Activated CD4-positive, alpha-beta T cell treated with anti-CD3 and anti-CD28 coated beads, Interleukin-2, amount 10 ng/mL, durations not matched to agents 24 days and 14 days (primary cell): Measurements from ENCODE around the gene TBC1D8B. TPM values are rescaled to one million over a fixed set of nuclear protein-coding genes. Genes with fewer than 3 reads are reported as not detected.
"Not testable (repeated sequence)": the region's sequence is repeated elsewhere in the genome, so short reads cannot be mapped to it uniquely, and the experiment has no call there.

Experiments used
- DNase-seq: peaks from one replicate; pipeline ENCODE4 v3.0.0; 2022
- H3K27ac Mint-ChIP-seq: one replicate; pipeline ENCODE4 v1.8.0; 2022; ENCODE audit warnings: mild to moderate bottlenecking, mixed read lengths
- H3K27me3 Mint-ChIP-seq: one replicate; pipeline ENCODE4 v1.8.0; 2022; ENCODE audit warnings: mixed read lengths
- H3K36me3 Mint-ChIP-seq: one replicate; pipeline ENCODE4 v1.8.0; 2022; ENCODE audit warnings: low read depth, mild to moderate bottlenecking, mixed read lengths
- H3K4me1 Mint-ChIP-seq: one replicate; pipeline ENCODE4 v1.8.0; 2021; ENCODE audit warnings: mixed read lengths
- H3K4me3 Mint-ChIP-seq: one replicate; pipeline ENCODE4 v1.8.0; 2022; ENCODE audit warnings: mild to moderate bottlenecking, moderate library complexity, mixed read lengths
- H3K9me3 Mint-ChIP-seq: one replicate; pipeline ENCODE4 v1.8.0; 2021; ENCODE audit warnings: mixed read lengths
- intact Hi-C: fragments of 100-400 bp; cut with micrococcal nuclease; formaldehyde crosslinking; loops from one replicate; pipeline ENCODE4 v1.15.1; 2023
- total RNA-seq: library from RNA; stranded (reverse); gene quantifications from 2 replicates; pipeline ENCODE4 v1.2.3, GENCODE V29; 2022

Gene TBC1D8B
- total RNA-seq = 0.19 and 0.35 TPM in 2 replicates

DNA sequence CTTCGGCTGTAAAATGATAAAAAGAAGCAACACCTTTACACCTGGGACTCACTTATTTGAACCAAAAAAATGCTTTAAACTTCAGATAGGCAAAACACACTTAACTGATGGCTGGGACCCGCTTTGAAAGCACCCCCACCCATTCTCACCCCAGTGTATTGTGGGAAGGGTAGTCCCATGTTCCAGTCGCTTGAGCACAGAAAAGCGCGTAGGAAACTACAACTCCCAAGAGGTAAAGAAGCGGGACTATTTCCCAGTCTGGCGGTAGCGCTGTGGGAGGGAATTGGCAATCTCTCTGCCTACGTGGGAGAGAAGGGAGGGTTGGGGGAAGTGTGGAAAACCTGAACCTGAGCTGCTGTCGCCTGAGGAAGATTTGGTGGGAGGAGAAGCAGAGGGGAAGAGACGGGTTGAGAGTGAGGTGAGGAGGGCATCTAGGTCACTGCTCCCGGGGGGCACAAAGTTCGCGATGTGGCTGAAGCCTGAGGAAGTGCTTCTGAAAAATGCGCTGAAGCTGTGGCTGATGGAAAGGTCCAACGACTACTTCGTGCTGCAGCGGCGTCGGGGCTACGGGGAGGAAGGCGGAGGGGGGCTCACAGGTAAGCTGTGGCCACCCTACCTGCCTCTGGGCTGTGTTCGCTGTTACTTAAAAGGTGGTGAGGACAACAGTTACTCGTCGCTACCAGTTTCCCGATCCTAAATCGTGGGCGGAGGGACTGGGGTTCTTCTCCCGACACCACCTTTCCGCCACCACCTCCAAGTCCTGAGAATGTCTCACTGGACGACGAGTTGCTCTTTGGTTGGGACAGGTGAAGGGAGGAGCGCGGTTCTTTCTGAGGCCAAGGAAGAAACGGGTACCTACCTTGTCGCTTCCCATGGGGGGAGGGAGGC is at the start of gene TBC1D8B:
Gene TBC1D8B, plus strand, starts transcription at position 286 of the 888 bp plus-strand sequence. Its CDS starts 181 bp downstream, at position 467.
- peaks cover 33% of the 10 kb centered on the region for H3K27me3 Mint-ChIP-seq
- H3K36me3 Mint-ChIP-seq = no peaks in the 10 kb centered on the region
- peak within 1 kb of the TSS; percentile 86 for H3K4me3 Mint-ChIP-seq
- peak; percentile 62 for DNase-seq
- intact Hi-C loops = no loop called here
- peaks cover 6% of the 10 kb centered on the region for H3K4me1 Mint-ChIP-seq
- H3K27ac Mint-ChIP-seq = no peak within 1 kb of the TSS
- H3K9me3 Mint-ChIP-seq = no peaks in the 10 kb centered on the region

DNA sequence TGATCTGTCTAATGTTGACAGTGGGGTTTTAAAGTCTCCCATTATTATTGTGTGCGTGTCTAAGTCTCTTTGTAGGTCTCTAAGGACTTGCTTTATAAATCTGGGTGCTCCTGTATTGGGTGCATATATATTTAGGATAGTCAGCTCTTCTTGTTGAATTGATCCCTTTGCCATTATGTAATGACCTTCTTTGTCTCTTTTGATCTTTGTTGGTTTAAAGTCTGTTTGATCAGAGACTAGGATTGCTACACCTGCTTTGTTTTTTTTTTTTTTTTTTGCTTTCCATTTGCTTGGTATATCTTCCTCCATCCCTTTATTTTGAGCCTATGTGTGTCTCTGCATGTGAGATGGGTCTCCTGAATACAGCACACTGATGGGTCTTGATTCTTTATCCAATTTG is 33.2 kb upstream of the TBC1D8B start:
- DNase-seq, intact Hi-C loops, H3K27ac Mint-ChIP-seq, H3K36me3 Mint-ChIP-seq, H3K4me3 Mint-ChIP-seq, H3K27me3 Mint-ChIP-seq, H3K9me3 Mint-ChIP-seq, H3K4me1 Mint-ChIP-seq: not testable (repeated sequence)

DNA sequence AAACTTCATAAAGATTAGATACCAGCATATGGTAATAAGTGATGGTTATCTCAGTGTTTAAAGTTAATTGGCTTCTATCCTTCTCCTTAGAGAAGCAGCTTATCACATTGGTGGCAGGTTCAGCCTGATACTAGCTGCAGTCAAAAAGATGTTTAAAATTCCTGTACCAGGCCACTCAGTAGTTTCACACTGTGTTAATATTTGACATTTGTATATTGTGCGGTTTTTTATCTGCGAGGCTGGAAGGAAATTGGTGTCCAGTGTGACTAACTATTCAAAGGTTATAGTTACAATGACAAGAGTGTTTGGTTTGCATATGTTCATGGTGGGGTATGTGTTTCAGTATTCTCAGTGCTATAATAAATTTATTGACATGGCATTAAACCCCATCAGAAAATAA is 27.5 kb upstream of the TBC1D8B start:
- Mint-ChIP-seq H3K36me3 (no peaks in the 10 kb centered on the region), H3K4me3 (no peak overlapping the region), H3K9me3 (no peaks in the 10 kb centered on the region), H3K27me3 (peaks cover 4% of the 10 kb centered on the region), H3K27ac (no peak overlapping the region), H3K4me1 (no peaks in the 10 kb centered on the region)
- intact Hi-C loops = no loop called here
- DNase-seq = no peak

DNA sequence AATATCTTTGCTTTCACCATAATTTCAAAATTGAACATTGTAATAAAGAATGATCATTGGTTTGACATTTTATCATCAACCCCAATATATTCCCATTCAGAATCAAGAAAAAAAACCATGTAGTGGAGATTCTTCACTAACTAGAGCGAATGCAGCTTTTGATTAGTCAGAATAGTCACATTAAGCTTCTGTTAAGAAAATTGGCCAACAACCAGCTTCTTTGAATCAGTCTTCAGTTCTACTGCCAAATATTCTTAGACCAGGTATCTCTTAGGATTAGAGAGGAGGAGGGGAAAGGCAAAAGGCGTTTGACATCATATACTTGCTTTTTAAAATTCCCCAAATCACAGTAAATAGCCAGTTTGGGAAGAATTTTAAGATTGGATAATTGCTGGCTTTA is 22.2 kb upstream of the TBC1D8B start:
- Mint-ChIP-seq H3K27ac (no peak overlapping the region), H3K27me3 (peaks cover 1% of the 10 kb centered on the region), H3K9me3 (no peaks in the 10 kb centered on the region), H3K36me3 (no peaks in the 10 kb centered on the region), H3K4me3 (no peak overlapping the region), H3K4me1 (no peaks in the 10 kb centered on the region)
- no peak for DNase-seq
- intact Hi-C loops = no loop called here

DNA sequence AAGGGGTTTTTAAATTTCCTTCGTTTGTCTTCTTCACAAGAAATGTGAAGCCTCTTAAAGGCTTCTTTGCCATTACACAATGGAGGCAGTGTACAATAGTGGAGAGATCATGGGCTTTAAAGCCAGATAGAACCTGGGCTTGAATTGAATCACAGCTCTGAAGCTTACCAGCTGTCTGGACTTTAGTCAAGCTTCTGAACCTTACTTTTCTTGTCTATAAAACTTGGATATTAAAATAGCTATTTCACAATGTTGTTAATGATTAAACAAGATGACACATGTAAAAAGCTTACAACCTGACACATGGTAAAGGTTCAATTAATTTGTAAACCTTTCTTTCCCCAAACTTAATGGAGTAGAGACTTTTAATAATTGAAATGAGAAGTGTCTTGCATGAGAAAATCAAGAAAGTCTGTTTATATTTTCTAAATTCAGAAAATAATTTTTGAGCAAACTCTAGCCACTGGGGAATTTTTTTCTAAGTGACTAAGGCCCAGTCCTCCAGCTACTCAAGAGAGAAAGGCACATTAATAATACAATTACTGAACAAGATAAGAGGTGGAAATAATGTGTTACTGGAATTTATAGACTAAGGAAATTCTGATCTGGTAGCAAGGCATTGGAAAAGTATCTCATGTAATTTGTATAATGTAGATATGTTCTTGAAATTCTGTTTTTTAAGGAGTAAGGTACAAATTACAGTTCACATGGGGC is 21.7 kb upstream of the TBC1D8B start:
- no peaks in the 10 kb centered on the region for H3K9me3 Mint-ChIP-seq
- H3K27ac Mint-ChIP-seq = no peak overlapping the region
- H3K27me3 Mint-ChIP-seq = peaks cover 2% of the 10 kb centered on the region
- intact Hi-C loops = no loop called here
- no peaks in the 10 kb centered on the region for H3K36me3 Mint-ChIP-seq
- DNase-seq = no peak
- H3K4me1 Mint-ChIP-seq = no peaks in the 10 kb centered on the region
- H3K4me3 Mint-ChIP-seq = no peak overlapping the region

DNA sequence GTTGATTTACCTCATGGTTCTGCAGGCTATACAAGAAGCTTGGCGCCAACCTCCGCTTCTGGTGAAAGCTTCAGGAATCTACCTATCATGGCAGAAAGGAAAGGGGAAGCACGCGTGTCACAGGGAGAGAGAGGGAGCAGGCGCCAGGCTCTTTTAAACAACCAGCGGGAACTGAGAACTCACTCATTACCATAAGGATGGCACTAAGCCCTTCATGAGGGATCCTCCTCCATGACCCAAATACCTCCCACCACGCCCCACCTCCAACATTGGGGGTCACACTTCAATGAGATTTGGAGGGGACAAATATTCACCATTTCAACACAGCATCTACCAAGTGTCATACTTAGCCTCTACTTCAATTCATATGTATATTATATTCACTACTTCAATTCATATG is 18.8 kb upstream of the TBC1D8B start:
- H3K27ac Mint-ChIP-seq = no peak overlapping the region
- peaks cover 2% of the 10 kb centered on the region for H3K27me3 Mint-ChIP-seq
- no peaks in the 10 kb centered on the region for H3K9me3 Mint-ChIP-seq
- no peaks in the 10 kb centered on the region for H3K36me3 Mint-ChIP-seq
- intact Hi-C loops = no loop called here
- no peak for DNase-seq
- no peaks in the 10 kb centered on the region for H3K4me1 Mint-ChIP-seq
- no peak overlapping the region for H3K4me3 Mint-ChIP-seq

DNA sequence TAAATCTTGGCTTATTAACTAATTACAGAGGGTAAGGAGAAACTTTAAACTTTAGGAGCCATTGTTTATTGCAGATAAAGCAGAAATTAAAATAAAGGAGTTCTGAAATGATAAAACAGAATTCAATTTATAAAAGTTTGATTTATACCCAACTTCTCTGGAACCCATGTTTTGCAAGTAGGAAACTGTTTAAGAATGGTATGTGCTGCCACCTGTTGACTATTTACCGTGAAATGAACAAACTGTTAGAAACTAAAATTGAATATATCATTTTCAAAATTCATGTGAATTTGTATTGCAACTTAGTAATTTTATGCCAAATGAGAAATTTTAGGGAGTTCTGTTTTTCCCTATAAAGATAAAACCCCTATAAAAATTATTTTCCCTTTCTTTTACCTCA is 11.0 kb upstream of the TBC1D8B start:
- Mint-ChIP-seq H3K9me3 (no peaks in the 10 kb centered on the region), H3K4me1 (no peaks in the 10 kb centered on the region), H3K27ac (no peak overlapping the region), H3K36me3 (no peaks in the 10 kb centered on the region), H3K27me3 (peaks cover 2% of the 10 kb centered on the region), H3K4me3 (no peak overlapping the region)
- intact Hi-C loops = no loop called here
- DNase-seq = peak; percentile 52

DNA sequence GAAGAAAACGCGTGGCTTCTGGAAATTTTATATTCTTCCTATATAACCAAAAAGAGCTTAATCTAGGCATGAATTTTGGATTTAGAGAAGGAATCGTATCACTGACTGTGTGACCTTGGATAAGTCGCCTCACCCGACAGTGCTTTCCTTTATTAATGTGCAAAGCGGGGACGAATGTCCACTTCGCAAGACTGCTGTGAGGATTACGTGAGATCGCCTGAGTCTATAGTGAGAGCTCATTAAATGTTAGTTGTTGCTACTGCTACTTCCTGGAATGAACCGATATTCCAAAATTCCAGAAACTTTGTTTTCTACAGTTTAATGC is 448 bp upstream of the TBC1D8B start:
- intact Hi-C loops = no loop called here
- H3K27me3 Mint-ChIP-seq = peaks cover 33% of the 10 kb centered on the region

DNA sequence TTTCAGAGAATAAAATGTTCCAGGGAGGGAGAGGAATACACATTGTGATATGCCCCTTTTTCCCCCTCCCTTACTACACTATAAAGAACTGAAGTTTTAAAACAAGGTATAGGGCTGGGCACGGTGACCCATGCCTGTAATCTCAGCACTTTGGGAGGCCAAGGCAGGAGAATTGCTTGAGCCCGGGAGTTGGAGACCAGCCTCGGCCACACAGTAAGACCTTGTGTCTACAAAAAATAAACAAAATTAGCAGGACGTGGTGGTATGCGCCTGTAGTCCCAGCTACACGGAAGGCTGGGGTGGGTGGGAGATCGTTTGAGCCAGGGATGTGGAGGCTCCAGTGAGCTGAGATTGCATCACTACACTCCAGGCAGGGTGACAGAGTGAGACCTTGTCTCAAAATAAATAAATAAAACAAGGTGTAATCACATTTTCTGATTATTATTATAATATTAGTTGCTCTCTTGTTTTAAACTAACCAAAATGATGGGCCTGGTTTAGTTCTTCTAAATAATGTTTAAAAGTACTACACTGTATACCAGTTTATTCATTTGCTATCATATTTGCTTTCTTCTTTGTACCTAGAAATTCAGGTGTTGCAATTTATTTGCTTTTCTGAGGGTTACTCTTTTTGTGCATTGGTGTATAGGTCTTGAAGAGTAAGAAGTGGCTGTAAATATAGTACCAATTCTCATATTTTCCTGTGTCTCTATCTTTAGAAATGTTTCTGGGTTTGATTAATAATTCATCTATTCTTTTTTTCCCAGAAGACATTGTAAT is 8.8 kb downstream of the TBC1D8B start:
- no peaks in the 10 kb centered on the region for H3K27me3 Mint-ChIP-seq
- H3K4me3 Mint-ChIP-seq = no peak overlapping the region
- DNase-seq = no peak
- H3K9me3 Mint-ChIP-seq = no peaks in the 10 kb centered on the region
- intact Hi-C loops = no loop called here
- H3K4me1 Mint-ChIP-seq = no peaks in the 10 kb centered on the region
- no peaks in the 10 kb centered on the region for H3K36me3 Mint-ChIP-seq
- no peak overlapping the region for H3K27ac Mint-ChIP-seq

More for the DNA sequence above, 448 bp upstream of the TBC1D8B start:
- Mint-ChIP-seq H3K4me3 (peak overlapping the region; percentile 86), H3K27ac (no peak overlapping the region), H3K36me3 (no peaks in the 10 kb centered on the region), H3K4me1 (peaks cover 6% of the 10 kb centered on the region), H3K9me3 (no peaks in the 10 kb centered on the region)
- no peak for DNase-seq

DNA sequence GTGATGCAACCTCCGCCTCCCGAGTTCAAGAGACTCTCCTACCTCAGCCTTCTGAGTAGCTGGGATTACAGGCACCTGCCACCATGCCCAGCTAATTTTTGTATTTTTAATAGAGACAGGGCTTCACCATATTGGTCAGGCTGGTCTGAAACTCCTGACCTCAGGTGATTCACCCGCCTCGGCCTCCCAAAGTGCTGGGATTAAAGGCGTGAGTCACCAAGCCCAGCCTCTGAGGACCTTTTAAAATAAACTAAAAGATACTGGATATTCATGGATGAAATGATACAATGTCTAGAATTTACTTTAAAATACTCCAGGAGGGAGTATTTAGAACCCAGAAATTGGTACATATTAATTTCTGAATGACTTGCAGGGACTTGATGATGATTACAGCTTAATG is 10.5 kb downstream of the TBC1D8B start:
- intact Hi-C loops, H3K4me3 Mint-ChIP-seq, H3K27me3 Mint-ChIP-seq, DNase-seq, H3K4me1 Mint-ChIP-seq, H3K27ac Mint-ChIP-seq, H3K9me3 Mint-ChIP-seq, H3K36me3 Mint-ChIP-seq: not testable (repeated sequence)

DNA sequence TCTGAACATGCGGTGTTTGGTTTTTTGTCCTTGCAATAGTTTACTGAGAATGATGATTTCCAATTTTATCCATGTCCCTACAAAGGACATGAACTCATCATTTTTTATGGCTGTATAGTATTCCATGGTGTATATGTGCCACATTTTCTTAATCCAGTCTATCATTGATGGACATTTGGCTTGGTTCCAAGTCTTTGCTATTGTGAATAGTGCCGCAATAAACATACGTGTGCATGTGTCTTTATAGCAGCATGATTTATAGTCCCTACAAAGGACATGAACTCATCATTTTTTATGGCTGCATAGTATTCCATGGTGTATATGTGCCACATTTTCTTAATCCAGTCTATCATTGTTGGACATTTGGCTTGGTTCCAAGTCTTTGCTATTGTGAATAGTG is 11.6 kb downstream of the TBC1D8B start:
- H3K9me3 Mint-ChIP-seq, H3K4me1 Mint-ChIP-seq, H3K27ac Mint-ChIP-seq, intact Hi-C loops, H3K27me3 Mint-ChIP-seq, H3K4me3 Mint-ChIP-seq, DNase-seq, H3K36me3 Mint-ChIP-seq: not testable (repeated sequence)

DNA sequence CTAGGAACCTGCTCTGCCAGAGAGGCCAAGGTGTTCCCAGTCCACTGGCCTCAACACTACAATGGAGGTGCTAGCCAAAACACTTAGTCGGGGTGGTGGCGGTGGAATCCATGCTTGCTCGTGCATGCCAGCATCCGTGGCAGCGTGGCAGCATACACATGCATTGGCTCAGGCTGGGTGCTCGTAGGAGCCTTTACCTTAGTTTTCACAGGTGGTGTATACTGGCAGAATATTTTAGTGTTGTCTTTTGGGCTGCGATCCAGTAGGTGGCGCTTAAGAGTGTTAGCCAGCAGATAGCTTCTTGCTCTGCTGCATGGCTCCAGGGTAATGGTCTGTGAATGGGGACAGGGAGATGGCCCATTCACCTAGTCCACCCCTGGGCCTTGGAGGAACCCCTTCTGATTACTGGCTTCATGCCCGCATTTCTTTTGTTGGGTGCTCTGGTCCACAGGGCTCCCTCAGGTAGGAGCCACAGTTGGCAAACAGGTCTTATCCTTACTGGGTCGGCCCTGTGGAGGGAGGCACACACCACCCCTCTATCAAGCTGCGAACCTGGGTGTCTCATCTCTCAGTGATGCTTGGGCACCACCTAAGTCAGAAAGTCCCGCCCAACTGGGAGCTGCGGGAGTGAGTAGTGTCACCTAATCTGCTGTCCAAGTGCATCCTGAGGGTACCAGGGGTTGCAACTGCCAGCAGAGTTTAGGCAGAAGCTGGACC is 60.7 kb downstream of the TBC1D8B start:
- Mint-ChIP-seq H3K36me3 (no peaks in the 10 kb centered on the region), H3K9me3 (no peaks in the 10 kb centered on the region), H3K4me1 (no peaks in the 10 kb centered on the region), H3K4me3 (no peak overlapping the region), H3K27ac (no peak overlapping the region), H3K27me3 (peaks cover 4% of the 10 kb centered on the region)
- peak; percentile 59 for DNase-seq
- intact Hi-C loops = no loop called here

DNA sequence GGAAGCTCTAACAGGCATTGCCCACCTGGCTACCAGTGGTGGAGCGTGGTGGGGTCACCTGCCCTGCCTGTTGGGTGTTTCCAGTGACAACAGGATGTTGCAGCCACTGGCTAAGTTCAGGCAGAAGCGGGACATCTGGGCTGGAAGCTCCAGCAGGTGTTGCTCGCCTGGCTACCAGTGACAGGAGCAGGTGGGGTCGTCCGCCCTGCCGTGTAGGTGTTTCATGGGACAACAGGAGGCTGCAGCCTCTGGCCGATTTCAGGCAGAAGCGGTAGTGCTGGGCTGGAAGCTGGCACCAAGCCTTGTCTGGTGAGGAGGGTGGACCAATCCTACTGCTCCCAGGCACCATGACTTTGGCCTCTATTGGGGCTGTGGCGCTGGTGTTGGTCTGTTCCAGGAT is 61.2 kb downstream of the TBC1D8B start:
- H3K36me3 Mint-ChIP-seq = no peaks in the 10 kb centered on the region
- intact Hi-C loops = no loop called here
- H3K9me3 Mint-ChIP-seq = no peaks in the 10 kb centered on the region
- no peaks in the 10 kb centered on the region for H3K4me1 Mint-ChIP-seq
- peaks cover 4% of the 10 kb centered on the region for H3K27me3 Mint-ChIP-seq
- DNase-seq = no peak
- no peak overlapping the region for H3K4me3 Mint-ChIP-seq
- H3K27ac Mint-ChIP-seq = no peak overlapping the region
